Common myeloid progenitor, CD34-positive (primary cell): Measurements from ENCODE around the gene MATN1.

Experiments used
- CTCF ChIA-PET: fragments of 350-600 bp; sonication (Branson Sonifier 250); formaldehyde crosslinking; loops from one replicate; lab custom pipeline; 2021; ENCODE audit warnings: antibody characterized with exemption; lab: Charles Lee
- POLR2A ChIA-PET: fragments of 350-600 bp; sonication (Branson Sonifier 250); formaldehyde crosslinking; loops from one replicate; lab custom pipeline; 2021; ENCODE audit warnings: antibody characterized with exemption; lab: Charles Lee
- DNase-seq, 3 donors: peaks; one replicate each; pipeline versions ENCODE4 v3.0.0 to v3.0.0-alpha.2; 2013
- H3K27ac ChIP-seq, 2 experiments: 1 replicate in 1 of 2; 2 replicates in 1 of 2; pipeline ENCODE4 v1.7.0; 2013; ENCODE audit warnings: inconsistent platforms in 2 of 2, low read length in 2 of 2, mild to moderate bottlenecking in 2 of 2, low read depth in 1 of 2, moderate library complexity in 1 of 2; ENCODE audit not compliant: severe bottlenecking in 2 of 2, insufficient read depth in 1 of 2, poor library complexity in 1 of 2
- H3K27me3 ChIP-seq, 5 experiments: replicated peaks in 2 of 5; 1 replicate in 3 of 5; 2 replicates in 2 of 5; pipeline versions ENCODE4 v1.6.1 to v1.7.0; 2013; ENCODE audit warnings: low read length in 4 of 5, mild to moderate bottlenecking in 2 of 5, moderate library complexity in 2 of 5, inconsistent platforms in 1 of 5; ENCODE audit not compliant: insufficient read depth in 5 of 5, control insufficient read depth in 4 of 5
- H3K36me3 ChIP-seq, 4 experiments: 1 replicate in 2 of 4; 2 replicates in 2 of 4; pipeline versions ENCODE4 v1.6.1 to v1.7.0; 2013; ENCODE audit warnings: low read length in 3 of 4, control low read depth in 1 of 4, mild to moderate bottlenecking in 1 of 4; ENCODE audit not compliant: control insufficient read depth in 4 of 4, insufficient read depth in 4 of 4
- H3K4me1 ChIP-seq, 4 experiments: 1 replicate in 3 of 4; 2 replicates in 1 of 4; pipeline versions ENCODE4 v1.6.1 to v1.7.1; 2013; ENCODE audit warnings: low read length in 3 of 4, mild to moderate bottlenecking in 3 of 4, control low read depth in 1 of 4, inconsistent platforms in 1 of 4, moderate library complexity in 1 of 4; ENCODE audit not compliant: control insufficient read depth in 4 of 4, insufficient read depth in 4 of 4; ENCODE audit errors: control extremely low read depth in 1 of 4
- H3K4me3 ChIP-seq, 7 experiments: 1 replicate in 4 of 7; 2 replicates in 3 of 7; pipeline versions ENCODE4 v1.5.1 to v1.7.0; 2013; ENCODE audit warnings: mild to moderate bottlenecking in 7 of 7, low read length in 6 of 7, moderate library complexity in 6 of 7, inconsistent platforms in 2 of 7, low read depth in 2 of 7, control low read depth in 1 of 7; ENCODE audit not compliant: insufficient read depth in 4 of 7, control insufficient read depth in 1 of 7; ENCODE audit errors: extremely low read depth in 1 of 7
- H3K9me3 ChIP-seq, 5 experiments: 1 replicate in 4 of 5; 2 replicates in 1 of 5; pipeline versions ENCODE4 v1.6.1 to v1.7.1; 2013; ENCODE audit warnings: low read length in 4 of 5, mild to moderate bottlenecking in 2 of 5, inconsistent platforms in 1 of 5, low read depth in 1 of 5, moderate library complexity in 1 of 5; ENCODE audit not compliant: control insufficient read depth in 4 of 5, insufficient read depth in 2 of 5; ENCODE audit errors: control extremely low read depth in 1 of 5
- WGBS: methylation state at CpG from one replicate; pipeline ENCODE4 v1.1.5; 2013; ENCODE audit not compliant: insufficient coverage; 5-methylcytosine and 5-hydroxymethylcytosine counted together

Gene MATN1

GRCh38 chr1:30741239-30741894 is 18.0 kb upstream of the MATN1 start:
- Histone ChIP-seq H3K4me3 (peak overlapping the region in 4 of 7 experiments; percentile 5 to 44 (median 21)), H3K27me3 (no peaks in the 10 kb centered on the region), H3K4me1 (peaks cover 14 to 77% (median 72%) of the 10 kb centered on the region in 4 experiments), H3K27ac (peak overlapping the region; percentile 48 to 67), H3K9me3 (peaks cover 0 to 2% (median 0%) of the 10 kb centered on the region in 5 experiments), H3K36me3 (peaks cover 22 to 62% (median 49%) of the 10 kb centered on the region in 4 experiments)
- WGBS, result 58% methylated on average over 8 of the region's 12 CpGs
- ChIA-PET POLR2A (interaction anchor here (0.5 to 8.1 kb wide), 5 partner anchors 9 to 53 kb away, joined by 3 to 92 read pairs (median 15); partner anchors contain the start of gene LAPTM5), CTCF (interaction anchor here (1.0 to 8.4 kb wide), 5 partner anchors 9 to 40 kb away, joined by 5 to 152 read pairs (median 19); partner anchors contain the start of gene LAPTM5)
- peak; percentile 54 to 89 (median 84) for DNase-seq

DNA sequence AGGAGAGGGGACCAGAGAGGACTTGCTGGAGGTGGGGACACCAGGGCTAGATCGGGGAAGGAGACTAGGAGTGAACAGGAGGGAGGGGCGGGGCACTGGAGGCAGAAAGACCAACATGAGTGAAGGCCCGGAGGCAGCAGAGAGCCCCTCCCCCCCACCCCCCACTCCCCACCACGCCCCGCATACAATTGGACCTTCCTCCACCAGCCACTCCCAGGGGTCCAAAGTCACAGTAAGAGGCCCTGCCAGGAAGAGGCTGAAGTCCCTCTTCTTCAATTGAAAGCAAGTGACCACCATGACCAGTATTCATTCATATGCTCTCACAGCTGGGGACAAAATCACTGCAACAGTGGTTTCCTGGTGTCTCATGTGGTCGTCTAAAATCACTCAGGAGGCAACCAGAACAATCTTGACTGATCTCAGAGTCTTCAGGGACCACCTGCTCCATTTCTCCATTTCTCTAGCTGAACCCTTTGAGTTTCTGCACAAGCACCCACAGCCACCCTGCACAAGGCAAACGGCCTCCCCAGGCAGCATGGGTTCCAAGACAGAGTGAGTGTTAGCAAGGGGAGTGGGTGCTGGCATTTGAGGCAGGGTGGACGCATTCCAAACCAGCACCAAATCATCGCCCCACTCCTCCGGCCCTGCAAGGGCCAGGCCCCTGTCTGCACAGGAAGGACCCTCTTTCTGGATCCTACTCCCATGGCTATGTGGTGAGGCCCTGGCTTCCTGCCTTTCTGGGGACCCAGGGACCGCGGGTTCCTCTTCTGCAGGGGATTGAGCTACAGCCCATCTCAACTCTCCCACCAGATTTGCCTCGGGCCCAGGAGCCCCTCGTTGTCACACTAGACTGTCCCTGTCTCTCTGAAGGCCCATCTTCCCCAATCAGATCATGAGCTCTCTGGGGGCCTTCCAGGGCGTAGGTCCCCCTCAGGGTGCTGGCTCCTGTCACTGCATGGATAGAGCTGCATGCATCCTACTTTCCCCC is 17.2 kb upstream of the MATN1 start:
- ChIA-PET CTCF (interaction anchor here (1.0 to 8.4 kb wide), 6 partner anchors 8 to 41 kb away, joined by 3 to 152 read pairs (median 12); partner anchors contain the start of gene LAPTM5), POLR2A (interaction anchor here (0.5 to 8.1 kb wide), 5 partner anchors 8 to 54 kb away, joined by 3 to 92 read pairs (median 15); partner anchors contain the start of gene LAPTM5)
- Histone ChIP-seq H3K27me3 (no peaks in the 10 kb centered on the region), H3K36me3 (peaks cover 27 to 68% (median 58%) of the 10 kb centered on the region in 4 experiments), H3K9me3 (peaks cover 0 to 2% (median 0%) of the 10 kb centered on the region in 5 experiments), H3K4me1 (peaks cover 14 to 69% (median 64%) of the 10 kb centered on the region in 4 experiments), H3K27ac (peak overlapping the region; percentile 48 to 65), H3K4me3 (peak overlapping the region in 4 of 7 experiments; percentile 5 to 34 (median 17))
- WGBS, result 8% methylated on average over 6 of the region's 15 CpGs
- DNase-seq, result peak in 2 of 3 donors; percentile 82 to 85

GRCh38 chr1:30739601-30740000 is 16.2 kb upstream of the MATN1 start:
- Histone ChIP-seq H3K36me3 (peaks cover 35 to 77% (median 67%) of the 10 kb centered on the region in 4 experiments), H3K27ac (no peak overlapping the region), H3K9me3 (peaks cover 0 to 2% (median 0%) of the 10 kb centered on the region in 5 experiments), H3K4me3 (no peak overlapping the region), H3K4me1 (peaks cover 14 to 60% (median 55%) of the 10 kb centered on the region in 4 experiments), H3K27me3 (no peaks in the 10 kb centered on the region)
- no peak for DNase-seq
- ChIA-PET POLR2A (interaction anchor here (1.2 kb wide), 2 partner anchors 17 to 21 kb away, joined by 3 read pairs; no protein-coding TSS in a partner anchor), CTCF (interaction anchor here (1.7 to 8.4 kb wide), 3 partner anchors 15 to 39 kb away, joined by 6 to 152 read pairs (median 39); partner anchors contain the start of gene LAPTM5)
- WGBS, result 89% methylated on average over 8 of the region's 8 CpGs

- Histone ChIP-seq H3K36me3 (peaks cover 41 to 81% (median 73%) of the 10 kb centered on the region in 4 experiments), H3K27ac (no peak overlapping the region), H3K9me3 (peaks cover 0 to 2% (median 0%) of the 10 kb centered on the region in 5 experiments), H3K4me3 (no peak overlapping the region), H3K27me3 (no peaks in the 10 kb centered on the region), H3K4me1 (peaks cover 12 to 53% (median 48%) of the 10 kb centered on the region in 4 experiments)
- ChIA-PET POLR2A (interaction anchor here (1.2 kb wide), 2 partner anchors 18 to 20 kb away, joined by 3 read pairs; no protein-coding TSS in a partner anchor), CTCF (interaction anchor here (1.7 to 5.5 kb wide), 5 partner anchors 11 to 40 kb away, joined by 6 to 39 read pairs (median 13); no protein-coding TSS in a partner anchor)
- 96% methylated on average over 8 of the region's 10 CpGs for WGBS
- no peak for DNase-seq
Measured at GRCh38 chr1:30738715-30739559, 15.6 kb upstream of the MATN1 start.

GRCh38 chr1:30738040-30738714 is 14.8 kb upstream of the MATN1 start:
- H3K36me3 ChIP-seq, result peaks cover 42 to 87% (median 77%) of the 10 kb centered on the region in 4 experiments
- no peak overlapping the region for H3K4me3 ChIP-seq
- CTCF ChIA-PET, result interaction anchor here (1.7 to 5.5 kb wide), 5 partner anchors 11 to 40 kb away, joined by 6 to 39 read pairs (median 13); no protein-coding TSS in a partner anchor
- H3K9me3 ChIP-seq, result peaks cover 0 to 2% (median 0%) of the 10 kb centered on the region in 5 experiments
- no peaks in the 10 kb centered on the region for H3K27me3 ChIP-seq
- POLR2A ChIA-PET, result interaction anchor here (1.2 kb wide), 2 partner anchors 19 kb away, joined by 3 read pairs; no protein-coding TSS in a partner anchor
- peaks cover 12 to 47% (median 43%) of the 10 kb centered on the region in 4 experiments for H3K4me1 ChIP-seq
- WGBS, result 83% methylated on average over 4 of the region's 5 CpGs
- no peak overlapping the region for H3K27ac ChIP-seq
- no peak for DNase-seq
